Measurements from ENCODE around the gene FAHD2A.

FAHD2A gene

GRCh38 chr2:95379371-95379831 lies 23.1 kb upstream of the FAHD2A start:
- no peak for DNase-seq
- no peak for TF ChIP-seq CTCF (IDR thresholded peaks at IDR 0.05)

GRCh38 chr2:95380280-95380679 lies 22.2 kb upstream of the FAHD2A start:
- no peak for TF ChIP-seq CTCF (IDR thresholded peaks at IDR 0.05)
- Mint-ChIP-seq H3K27me3 (ENCODE audit: low read depth, poor library complexity) (peaks cover 19% of the 10 kb centered on the region), H3K9me3 (no peaks in the 10 kb centered on the region), H3K27ac (no peak overlapping the region), H3K4me3 (no peak overlapping the region), H3K4me1 (peaks cover 4% of the 10 kb centered on the region), H3K36me3 (ENCODE audit: low read depth) (no peaks in the 10 kb centered on the region)
- no peak for DNase-seq

More at GRCh38 chr2:95379371-95379831, 23.1 kb upstream of the FAHD2A start:
- no peaks in the 10 kb centered on the region for H3K36me3 Mint-ChIP-seq (ENCODE audit: low read depth)
- H3K27ac Mint-ChIP-seq = no peak overlapping the region
- no peak overlapping the region for H3K4me3 Mint-ChIP-seq
- peaks cover 4% of the 10 kb centered on the region for H3K4me1 Mint-ChIP-seq
- H3K9me3 Mint-ChIP-seq = no peaks in the 10 kb centered on the region
- peaks cover 19% of the 10 kb centered on the region for H3K27me3 Mint-ChIP-seq (ENCODE audit: low read depth, poor library complexity)

- Mint-ChIP-seq H3K27me3 (ENCODE audit: low read depth, poor library complexity) (peaks cover 19% of the 10 kb centered on the region), H3K4me3 (no peak overlapping the region), H3K27ac (no peak overlapping the region), H3K4me1 (peaks cover 4% of the 10 kb centered on the region), H3K9me3 (no peaks in the 10 kb centered on the region), H3K36me3 (ENCODE audit: low read depth) (no peaks in the 10 kb centered on the region)
- TF ChIP-seq CTCF (IDR thresholded peaks at IDR 0.05) = no peak
- no peak for DNase-seq
Observed at GRCh38 chr2:95380731-95381130, 21.8 kb upstream of the FAHD2A start.

GRCh38 chr2:95381212-95382191 lies 21.0 kb upstream of the FAHD2A start:
- H3K4me3 Mint-ChIP-seq = no peak overlapping the region
- H3K4me1 Mint-ChIP-seq = no peaks in the 10 kb centered on the region
- no peak for DNase-seq
- no peaks in the 10 kb centered on the region for H3K36me3 Mint-ChIP-seq (ENCODE audit: low read depth)
- H3K9me3 Mint-ChIP-seq = peaks cover 3% of the 10 kb centered on the region
- TF ChIP-seq CTCF (IDR thresholded peaks at IDR 0.05) = no peak
- H3K27me3 Mint-ChIP-seq (ENCODE audit: low read depth, poor library complexity) = peaks cover 15% of the 10 kb centered on the region
- no peak overlapping the region for H3K27ac Mint-ChIP-seq

- H3K27me3 Mint-ChIP-seq (ENCODE audit: low read depth, poor library complexity) = peaks cover 15% of the 10 kb centered on the region
- no peak for TF ChIP-seq CTCF (IDR thresholded peaks at IDR 0.05)
- no peak for DNase-seq
- H3K27ac Mint-ChIP-seq = no peak overlapping the region
- H3K9me3 Mint-ChIP-seq = peaks cover 4% of the 10 kb centered on the region
- H3K4me3 Mint-ChIP-seq = no peak overlapping the region
- no peaks in the 10 kb centered on the region for H3K4me1 Mint-ChIP-seq
- no peaks in the 10 kb centered on the region for H3K36me3 Mint-ChIP-seq (ENCODE audit: low read depth)
Observed at GRCh38 chr2:95382192-95382591, 20.3 kb upstream of the FAHD2A start.

All from nephron progenitor cell (in vitro differentiated cells).